Eye (tissue), 1 donor: ENCODE measurements around the gene CHRM4.

Experiments
- DNase-seq: peaks from one replicate; pipeline ENCODE4 v3.0.0-alpha.2; 2015

Gene CHRM4

DNA sequence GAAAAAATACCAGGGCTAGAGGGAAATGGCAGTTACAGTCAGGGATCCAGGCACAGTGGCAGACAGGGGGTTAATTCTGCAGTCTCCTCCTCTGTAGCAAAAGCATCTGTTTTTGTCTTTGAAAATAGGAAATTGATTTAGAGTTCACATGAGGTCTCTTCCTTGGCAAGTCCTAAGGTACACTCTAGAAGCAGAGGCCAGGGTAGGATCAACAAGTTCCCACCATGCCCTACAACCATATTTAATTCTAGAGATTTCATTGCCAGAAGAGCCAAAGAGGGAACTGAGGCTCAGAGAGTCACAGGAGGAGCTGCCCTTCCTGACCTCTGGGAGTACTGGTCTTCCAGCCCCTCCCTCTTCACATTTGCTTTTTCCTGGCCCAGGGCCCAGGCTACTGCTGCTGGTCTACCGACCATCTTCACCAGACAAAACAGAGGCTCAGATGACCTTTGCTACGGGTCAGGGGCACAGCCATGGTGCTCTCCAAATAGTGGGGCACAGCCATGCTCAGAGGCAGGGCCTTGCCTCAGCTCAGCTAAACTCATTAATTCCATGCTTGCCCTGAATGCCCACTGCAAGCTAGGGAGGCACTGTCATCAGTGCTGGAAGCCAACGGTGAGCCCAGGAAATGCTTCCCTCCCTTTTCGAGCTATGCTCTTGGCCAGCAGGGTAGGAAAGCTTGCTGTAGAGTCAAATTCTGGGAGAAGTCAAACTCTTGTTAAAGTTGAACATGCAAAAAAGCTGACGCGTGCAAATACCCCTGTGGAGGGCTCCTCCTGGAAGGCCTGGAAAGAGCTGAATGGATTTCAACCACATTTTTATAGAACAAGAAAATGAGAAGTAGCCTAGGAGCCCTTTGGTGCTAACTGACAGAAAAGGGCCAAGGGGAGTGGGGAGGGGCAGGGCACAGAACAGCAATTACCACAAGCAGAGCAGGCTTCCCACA lies 11.7 kb upstream of the CHRM4 start:
- DNase-seq: no peak

GRCh38 chr11:46397526-46397925 lies 6.0 kb upstream of the CHRM4 start:
- DNase-seq: no peak

- DNase-seq: no peak
These were observed 2.2 kb upstream of the CHRM4 start for GRCh38 chr11:46393759-46394158.

GRCh38 chr11:46393231-46393616 lies 1.6 kb upstream of the CHRM4 start:
- no peak for DNase-seq

GRCh38 chr11:46392421-46393230 lies 1.1 kb upstream of the CHRM4 start:
- peak; percentile 92 for DNase-seq

DNA sequence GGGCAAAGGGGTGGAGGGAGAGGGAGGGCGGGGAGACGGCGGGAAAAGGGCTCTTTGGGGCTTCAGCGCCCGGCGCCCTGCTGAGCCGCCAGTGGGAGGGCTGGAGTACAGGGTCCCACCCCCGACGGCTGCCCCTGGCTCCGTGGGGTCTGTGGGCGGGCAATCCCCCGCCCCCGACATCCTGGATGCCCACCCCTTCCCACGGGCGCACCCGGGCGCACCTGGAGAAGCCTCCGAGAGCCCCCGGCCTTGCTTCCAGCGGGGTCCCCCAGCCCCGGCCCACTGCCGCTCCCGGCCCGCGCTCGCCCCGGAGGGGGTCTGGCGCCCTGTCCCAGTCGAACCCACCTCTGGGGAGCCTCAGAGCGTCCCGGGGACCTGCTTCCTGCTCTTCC lies 394 bp downstream of the CHRM4 start:
- no peak for DNase-seq

GRCh38 chr11:46390331-46391171 lies 1.0 kb downstream of the CHRM4 start:
- peak; percentile 30 for DNase-seq

- DNase-seq: peak; percentile 91
These were observed 1.9 kb downstream of the CHRM4 start for GRCh38 chr11:46389450-46390330.

- peak; percentile 28 for DNase-seq
These were observed 2.7 kb downstream of the CHRM4 start for GRCh38 chr11:46388619-46389449.

DNA sequence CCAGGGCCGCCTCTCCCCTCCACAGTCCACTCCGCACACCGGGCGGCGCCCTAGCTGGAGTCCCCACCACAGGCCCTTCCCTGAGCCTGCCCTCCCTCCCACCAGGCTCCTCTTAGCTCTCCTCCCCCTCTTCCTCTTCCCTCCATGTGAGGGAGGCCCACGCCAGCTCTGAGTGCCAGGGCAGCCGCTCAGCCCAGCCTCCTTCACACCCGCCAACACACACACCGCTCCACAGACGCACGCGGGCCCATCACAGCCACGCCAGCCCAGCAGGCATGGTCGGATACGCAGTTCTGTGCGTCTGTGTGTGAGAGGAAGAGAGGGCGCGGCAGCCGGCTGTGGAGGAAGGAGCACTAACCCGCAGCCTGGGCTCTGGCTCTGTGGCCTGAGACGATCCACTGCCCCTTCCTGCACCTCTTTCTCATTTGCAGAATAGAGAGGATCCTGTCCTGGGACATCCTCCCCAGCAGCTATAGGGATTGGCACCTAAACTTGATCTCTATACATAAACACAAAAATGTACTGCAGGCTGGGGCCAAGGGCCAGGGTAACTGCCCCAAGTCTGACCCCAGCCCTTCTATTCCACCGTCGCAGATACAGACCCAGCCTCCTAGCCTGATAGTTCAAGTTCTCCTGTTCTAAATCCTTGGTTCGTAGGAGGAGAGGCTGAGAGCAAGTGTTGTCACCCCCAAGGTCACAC lies 3.5 kb downstream of the CHRM4 start:
- DNase-seq: peak; percentile 38

- DNase-seq: no peak
These were observed 4.1 kb downstream of the CHRM4 start for GRCh38 chr11:46387456-46387855.

- DNase-seq: no peak
These were observed 4.9 kb downstream of the CHRM4 start for GRCh38 chr11:46386674-46387073.

GRCh38 chr11:46386005-46386578 lies 5.5 kb downstream of the CHRM4 start:
- DNase-seq: no peak

DNA sequence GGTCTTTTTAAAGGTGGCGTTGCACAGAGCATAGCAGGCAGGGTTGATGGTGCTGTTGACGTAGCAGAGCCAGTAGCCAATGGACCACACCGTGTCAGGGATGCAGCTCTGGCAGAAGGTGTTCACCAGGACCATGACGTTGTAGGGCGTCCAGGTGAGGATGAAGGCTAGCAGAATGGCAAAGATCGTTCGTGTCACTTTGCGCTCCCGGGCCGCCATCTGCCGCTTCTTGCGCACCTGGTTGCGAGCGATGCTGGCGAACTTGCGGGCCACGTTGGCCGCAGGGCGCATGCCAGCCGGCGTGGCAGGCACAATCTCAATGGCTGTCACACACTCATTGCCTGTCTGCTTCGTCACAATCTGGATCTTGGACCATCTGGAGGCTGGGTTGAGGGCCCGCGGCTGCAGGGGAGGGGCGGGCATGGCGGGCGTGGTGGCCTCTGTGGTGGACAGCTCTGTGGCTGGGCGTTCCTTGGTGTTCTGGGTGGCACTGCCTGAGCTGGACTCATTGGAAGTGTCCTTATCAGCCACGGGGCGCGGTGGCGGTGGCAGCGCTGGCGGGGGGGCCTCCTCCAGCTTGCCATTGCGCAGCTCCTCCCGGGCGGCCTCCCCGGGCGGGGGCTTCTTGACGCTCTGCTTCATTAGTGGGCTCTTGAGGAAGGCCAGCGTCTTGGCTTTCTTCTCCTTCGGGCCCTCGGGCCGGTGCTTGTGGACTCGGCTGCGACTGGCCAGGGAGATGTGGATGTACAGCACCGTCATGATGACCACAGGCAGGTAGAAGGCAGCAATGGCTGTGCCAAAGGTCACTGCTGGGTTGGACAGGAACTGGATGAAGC lies 6.2 kb downstream of the CHRM4 start:
- no peak for DNase-seq

- DNase-seq: no peak
These were observed 7.4 kb downstream of the CHRM4 start for GRCh38 chr11:46383974-46384701.

DNA sequence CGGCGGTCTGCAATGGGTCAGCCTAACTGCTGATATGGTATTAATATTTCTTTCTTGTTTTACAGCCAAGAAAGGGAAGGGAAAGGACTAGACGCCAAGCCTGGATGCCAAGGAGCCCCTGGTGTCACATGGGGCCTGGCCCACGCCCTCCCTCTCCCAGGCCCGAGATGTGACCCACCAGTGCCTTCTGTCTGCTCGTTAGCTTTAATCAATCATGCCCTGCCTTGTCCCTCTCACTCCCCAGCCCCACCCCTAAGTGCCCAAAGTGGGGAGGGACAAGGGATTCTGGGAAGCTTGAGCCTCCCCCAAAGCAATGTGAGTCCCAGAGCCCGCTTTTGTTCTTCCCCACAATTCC lies 8.2 kb downstream of the CHRM4 start:
- no peak for DNase-seq

DNA sequence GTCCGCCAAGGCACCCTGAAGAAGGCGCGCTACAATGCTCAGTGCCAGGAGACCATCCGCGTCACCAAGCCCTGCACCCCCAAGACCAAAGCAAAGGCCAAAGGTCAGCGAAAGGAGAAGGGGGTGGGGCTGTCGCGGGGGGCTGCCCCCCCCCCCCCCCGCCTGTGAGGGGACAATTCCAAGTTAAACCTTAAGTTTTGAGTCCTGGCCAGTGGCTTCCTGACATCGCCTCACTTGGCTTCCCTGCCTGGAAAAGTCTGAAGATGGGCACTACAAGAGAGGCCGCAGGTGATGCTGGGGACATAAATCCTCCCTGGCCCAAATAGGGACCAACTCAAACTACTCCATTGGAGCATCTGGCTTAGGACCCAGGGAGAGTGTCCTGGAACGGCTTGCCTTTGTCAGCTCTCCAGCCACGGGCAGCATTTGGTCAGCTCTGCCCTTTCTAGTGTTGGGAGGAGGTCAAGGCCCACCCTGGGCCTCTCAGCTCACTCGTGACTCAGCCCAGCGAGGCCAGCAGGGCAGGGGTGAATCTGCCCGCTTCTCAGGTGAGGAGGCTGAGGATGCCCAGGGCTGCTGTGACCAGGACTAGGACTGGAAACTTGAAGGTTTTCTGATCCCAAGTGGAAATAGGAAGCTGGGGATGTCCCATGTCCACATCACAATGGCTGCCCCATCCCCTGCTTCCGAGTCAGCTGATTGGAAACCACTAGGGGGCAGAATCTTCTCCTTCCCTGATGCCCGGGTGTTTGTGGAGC lies 8.8 kb downstream of the CHRM4 start:
- DNase-seq: peak; percentile 85
